SIG-M5 treated with dmso at 0.1 percent for 504 hours (cell line): ENCODE data around the gene TNRC6C.

Experiments
- DNase-seq: peaks from one replicate; lab custom pipeline; 2025; ENCODE audit not compliant: unreplicated experiment; lab: John Stamatoyannopoulos, UW

The TNRC6C gene

GRCh38 chr17:78148286-78149016, 189.9 kb downstream of the TNRC6C start:
- no peak for DNase-seq

DNA sequence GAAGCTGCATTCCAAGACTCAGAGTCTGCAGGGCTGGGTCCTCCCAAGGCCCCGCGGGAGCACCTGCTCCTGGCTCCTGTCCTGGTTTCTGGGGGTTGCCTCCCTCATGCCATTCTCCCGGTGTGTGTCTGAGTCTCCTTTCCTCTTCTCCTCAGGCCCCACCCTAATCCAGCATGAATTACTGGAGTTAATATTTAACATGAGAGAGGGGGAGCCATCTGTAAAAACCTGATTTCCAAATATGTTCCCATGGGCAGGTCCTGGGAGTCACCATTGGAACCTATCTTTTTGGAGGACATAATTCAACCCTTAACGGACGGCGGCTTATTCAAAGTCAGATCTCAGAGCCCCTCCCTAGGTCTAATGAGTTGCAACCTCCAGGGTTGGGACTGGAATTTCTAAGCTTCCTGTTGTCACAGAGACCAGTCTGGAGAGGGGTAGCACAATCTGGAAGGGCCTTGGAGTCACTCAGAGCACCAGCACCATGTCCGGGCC, 193.1 kb downstream of the TNRC6C start:
- no peak for DNase-seq

- DNase-seq = peak; percentile 66
Measured at GRCh38 chr17:78154903-78155811, 196.7 kb downstream of the TNRC6C start.
